ENCODE measurements around the gene LIMK1. TPM values are rescaled to one million over a fixed set of nuclear protein-coding genes. Genes with fewer than 3 reads are reported as not detected.
A peak's percentile ranks its signal among the peaks of the same experiment; 100 is the strongest.
"Not testable (repeated sequence)": the region's sequence is repeated elsewhere in the genome, so short reads cannot be mapped to it uniquely, and the experiment has no call there.

LIMK1 gene
- total RNA-seq, result 20.4 and 32.7 TPM in 2 replicates

DNA sequence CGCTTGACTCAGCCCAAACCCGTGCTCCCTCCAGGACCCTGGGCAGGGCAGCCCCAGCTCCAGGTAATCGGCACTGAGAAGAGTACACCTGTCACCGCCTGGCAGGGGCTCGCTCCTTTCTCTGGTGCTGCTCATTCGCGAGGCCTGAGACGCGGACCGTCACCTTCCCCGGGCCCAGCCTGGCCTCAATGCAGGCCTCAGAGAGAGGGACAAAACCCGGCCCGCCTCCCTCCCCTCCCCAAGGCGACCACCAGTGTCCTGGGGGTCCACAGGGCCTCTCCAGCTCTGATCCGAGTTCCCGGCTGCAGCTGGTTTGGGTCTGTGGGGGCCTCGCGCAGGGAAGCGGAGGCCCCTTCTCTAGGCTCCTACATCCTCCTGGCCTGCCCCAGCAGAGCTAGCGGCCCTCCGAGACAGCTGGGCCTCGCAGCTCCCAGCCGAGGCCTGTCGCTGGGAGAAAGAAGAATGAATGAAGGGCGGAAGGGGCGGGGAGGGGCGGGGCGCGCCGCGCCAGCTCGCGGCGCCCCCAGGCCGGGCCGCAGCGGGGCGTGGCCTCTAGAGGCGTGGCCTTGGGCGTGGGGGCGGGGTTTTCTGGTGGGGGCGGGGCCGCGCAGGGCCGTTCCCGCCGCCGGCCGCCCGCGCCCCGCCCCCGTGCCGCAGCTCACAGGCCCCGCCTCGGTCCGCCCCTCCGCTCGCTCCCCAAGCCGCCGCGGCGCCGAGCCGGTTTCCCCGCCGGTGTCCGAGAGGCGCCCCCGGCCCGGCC, at the start of gene LIMK1:
TSS of gene LIMK1 (plus strand) at position 688 of the 760 bp plus-strand sequence. CDS start 187 bp downstream, outside the sequence.
- DNase-seq, result peak; percentile 83

- no peak for DNase-seq
Measured at GRCh38 chr7:74037609-74038008, 46.0 kb upstream of the LIMK1 start.

- DNase-seq, result no peak
Measured at GRCh38 chr7:74038194-74038961, 45.2 kb upstream of the LIMK1 start.

DNA sequence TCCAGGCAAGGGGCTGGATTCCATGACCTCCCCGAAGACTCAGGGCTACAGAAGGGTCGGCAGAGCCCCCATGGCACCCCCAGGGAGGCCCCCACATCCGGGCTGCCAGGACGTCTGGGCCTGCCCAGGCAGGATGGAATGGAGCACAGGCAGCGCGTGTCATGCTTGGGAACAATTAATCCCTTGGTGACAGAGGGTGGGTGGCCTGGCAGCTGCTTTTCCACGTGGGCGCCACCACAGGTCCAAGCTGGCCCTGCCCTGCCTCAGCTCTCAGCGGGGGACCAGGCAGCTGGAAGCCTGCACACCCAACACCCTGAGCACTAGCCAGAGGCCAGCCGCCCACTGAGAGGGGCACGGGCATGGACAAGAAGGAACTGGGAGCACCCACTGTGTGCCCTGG, 44.3 kb upstream of the LIMK1 start:
- no peak for DNase-seq

DNA sequence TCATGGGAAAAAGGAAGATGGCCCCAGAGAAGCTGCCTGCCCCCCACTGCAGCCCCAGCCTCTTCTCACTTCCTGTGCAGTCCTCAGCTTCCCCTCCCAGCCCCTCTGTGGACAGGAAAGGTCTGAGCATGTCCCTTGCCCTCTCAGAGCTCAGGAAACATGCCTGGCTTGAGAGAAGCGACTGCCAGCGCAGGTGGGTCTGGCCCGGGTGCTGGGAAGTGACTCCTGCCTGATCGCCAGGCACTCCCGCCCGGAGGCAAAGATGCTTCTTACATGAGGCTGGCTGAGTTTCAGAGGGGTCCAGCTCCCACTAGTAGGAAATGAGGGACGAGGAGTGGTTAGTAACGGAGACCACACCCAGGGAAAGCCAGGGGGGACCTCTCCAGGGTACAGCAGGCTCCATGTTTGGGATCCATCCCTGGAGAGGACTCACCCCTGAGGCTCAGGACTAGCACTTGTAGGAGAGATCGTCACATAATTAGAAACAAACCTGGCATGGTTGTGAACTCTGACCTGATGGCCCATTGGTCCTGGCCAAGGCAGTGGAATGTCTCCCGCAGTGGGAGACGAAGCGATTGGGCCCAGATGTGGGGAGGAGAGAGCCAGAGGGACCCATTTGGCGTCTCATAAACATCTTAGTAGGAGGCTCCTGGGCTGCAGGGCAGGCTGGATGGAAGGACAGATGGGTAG, 43.4 kb upstream of the LIMK1 start:
- DNase-seq, result peak; percentile 22

DNA sequence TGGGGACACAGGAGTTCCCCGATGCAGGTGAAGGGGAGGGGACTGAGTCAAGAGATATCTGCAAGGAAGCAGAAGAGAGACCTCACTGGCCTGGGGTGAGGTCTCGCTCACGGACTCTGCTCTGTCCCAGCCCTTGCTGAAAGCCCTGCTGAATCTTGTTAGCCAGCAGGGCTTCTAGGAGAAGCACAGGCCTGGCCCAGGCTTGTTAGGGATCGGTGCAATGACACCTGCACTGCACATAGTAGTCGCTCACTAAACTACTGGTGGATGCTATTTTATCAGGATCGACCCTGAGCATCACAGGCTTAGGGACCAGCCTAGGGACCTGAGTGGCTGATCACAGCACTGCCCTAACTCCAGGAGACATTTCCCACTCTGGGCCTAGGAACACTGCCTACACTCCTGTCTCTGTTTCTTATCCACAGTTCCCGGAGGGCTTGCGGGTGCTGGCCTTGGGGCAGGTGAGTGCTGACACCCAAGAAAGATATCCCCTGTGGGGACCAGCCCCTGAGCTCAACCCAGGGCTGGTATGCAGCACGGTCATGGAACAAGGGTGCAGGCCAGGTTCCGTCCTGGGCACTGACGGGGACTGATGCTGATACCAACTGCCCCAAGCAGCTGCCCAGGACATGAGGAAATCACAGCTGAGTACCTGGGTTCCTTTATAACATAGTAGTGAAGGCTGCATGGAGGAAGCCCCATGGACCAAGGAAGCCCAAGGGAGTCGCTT, 42.6 kb upstream of the LIMK1 start:
- no peak for DNase-seq

DNA sequence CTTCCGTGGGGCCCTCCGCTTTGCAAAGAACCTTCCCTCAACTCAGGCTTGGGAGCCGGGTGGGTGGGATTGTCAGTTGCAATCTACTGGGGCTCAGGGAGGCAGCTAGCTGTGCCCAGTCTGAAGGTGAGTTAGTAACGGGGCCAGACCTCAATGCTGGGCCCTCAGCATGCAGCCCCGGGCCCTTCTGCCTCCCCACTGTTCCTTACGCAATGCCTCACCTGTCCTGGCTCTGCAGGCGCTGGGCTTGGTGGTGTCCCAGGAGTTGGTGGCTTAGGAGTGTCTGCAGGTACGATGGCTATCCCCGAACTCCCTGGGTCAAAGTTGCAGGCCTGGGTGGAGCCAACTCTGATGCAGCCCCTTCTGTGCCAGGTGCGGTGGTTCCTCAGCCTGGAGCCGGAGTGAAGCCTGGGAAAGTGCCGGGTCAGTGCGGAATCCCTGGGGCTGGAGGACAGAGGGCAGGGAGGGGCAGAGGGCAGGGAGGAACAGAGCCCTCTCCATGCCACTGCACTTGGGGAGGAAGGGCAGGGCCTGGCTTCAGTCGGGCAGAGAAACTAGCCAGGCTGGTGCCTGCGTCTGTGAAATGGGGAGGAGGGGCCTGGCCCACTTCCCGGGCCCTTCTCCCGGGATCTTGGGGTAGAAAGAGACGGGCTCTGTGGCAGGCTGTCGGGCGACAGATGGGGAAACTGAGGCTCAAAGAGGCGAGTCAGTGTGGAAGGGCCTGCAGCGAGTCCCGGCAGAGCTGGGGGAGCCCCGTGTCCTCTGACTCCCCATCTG, 40.7 kb upstream of the LIMK1 start:
- no peak for DNase-seq

- no peak for DNase-seq
Measured at GRCh38 chr7:74043523-74043951, 40.1 kb upstream of the LIMK1 start.

- DNase-seq, result no peak
Measured at GRCh38 chr7:74044366-74045350, 38.9 kb upstream of the LIMK1 start.

DNA sequence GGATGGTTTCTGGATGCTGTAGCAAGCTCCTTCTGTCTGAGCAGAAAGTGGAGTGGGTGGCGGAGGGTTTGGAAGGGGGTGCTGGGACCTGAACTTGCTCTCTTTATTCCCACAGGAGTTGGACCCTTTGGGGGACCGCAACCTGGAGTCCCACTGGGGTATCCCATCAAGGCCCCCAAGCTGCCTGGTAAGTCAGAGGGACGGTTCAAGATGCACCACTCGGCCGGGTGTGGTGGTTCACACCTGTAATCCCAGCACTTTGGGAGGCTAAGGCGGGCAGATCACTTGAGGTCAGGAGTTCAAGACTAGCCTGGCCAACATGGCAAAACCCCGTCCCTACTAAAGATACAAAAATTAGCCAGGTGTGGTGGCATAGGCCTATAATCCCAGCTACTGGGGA, 37.0 kb upstream of the LIMK1 start:
- not testable (repeated sequence) for DNase-seq

DNA sequence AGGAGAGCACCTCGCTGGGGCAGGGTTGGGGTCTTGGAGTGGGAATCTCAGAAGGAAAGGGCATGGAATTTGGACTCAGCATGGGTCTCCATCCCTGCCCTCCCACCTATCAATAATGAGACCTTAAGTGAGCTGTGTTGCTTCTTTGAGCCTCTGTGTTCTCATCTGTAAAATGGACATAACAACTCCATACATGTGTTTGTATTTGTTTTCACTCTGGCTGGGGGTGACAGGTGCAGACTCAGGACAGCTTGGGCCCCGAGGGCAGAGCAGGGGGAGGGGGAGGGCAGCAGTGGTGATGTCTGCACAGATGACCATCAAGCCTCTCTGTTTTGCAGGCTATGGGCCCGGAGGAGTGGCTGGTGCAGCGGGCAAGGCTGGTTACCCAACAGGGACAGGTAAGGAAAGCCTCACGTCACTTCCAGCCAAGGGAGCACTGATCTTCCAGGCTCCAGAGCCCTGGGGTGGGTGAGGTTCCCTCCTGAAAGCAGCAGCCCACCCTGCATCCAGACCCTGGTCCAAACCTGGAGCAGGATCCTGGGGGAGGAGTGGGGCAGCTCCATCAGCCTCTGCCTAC, 35.7 kb upstream of the LIMK1 start:
- DNase-seq, result no peak

- no peak for DNase-seq
Measured at GRCh38 chr7:74048999-74049599, 34.5 kb upstream of the LIMK1 start.

DNA sequence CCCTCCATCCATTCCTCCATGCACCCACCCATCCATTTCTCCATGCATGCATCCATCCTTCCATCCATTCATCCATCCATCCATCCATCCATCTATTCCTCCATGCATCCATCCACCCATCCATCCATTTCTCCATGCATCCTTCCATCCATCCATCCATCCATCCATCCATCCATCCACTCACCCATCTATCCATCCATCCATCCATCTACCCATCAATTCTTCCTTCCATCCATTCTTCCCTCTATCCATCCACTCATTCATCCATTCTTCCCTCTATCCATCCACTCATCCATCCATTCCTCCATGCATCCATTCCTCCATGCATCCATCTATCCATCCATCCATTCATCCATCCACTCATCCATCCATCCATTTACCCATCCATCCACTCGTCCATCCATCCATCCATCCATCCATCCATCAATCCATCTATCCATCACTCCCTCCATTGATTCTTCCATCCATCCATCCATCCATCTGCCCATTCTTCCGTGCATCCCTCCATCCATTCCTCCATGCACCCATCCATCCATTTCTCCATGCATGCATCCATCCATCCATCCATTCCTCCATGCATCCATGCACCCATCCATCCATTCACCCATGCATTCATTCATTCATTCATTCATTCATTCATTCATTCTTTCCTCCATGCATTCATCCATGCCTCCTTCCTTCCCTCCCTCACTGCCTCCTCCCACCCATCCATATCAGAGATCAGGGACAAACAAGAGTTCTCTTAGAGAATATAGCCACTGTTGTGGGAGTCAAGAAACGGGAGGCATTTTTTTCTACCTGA, 33.4 kb upstream of the LIMK1 start:
- DNase-seq, result no peak

- no peak for DNase-seq
Measured at GRCh38 chr7:74051193-74051592, 32.4 kb upstream of the LIMK1 start.

- peak; percentile 54 for DNase-seq
Measured at GRCh38 chr7:74051629-74052410, 31.8 kb upstream of the LIMK1 start.

DNA sequence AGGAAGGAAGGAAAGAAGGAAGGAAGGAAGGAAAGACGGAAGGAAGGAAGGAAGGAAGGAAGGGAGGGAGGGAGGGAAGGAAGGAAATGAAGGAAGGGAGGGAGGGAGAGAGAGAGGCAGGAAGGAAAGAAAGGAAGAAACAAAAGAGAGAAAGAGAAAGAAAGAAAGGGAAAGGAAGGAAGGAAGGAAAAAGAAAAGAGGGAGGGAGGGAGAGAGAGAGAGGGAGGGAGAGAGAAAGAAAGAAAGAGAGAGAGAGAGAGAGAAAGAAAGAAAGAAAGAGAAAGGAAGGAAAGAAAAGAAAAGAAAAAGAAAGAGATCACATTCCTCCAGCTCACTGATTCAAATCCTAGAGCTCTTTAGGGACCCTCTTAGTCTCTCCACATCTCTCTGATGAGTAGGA, 31.0 kb upstream of the LIMK1 start:
- DNase-seq, result no peak

GRCh38 chr7:74053589-74054186, 29.9 kb upstream of the LIMK1 start:
- DNase-seq, result no peak

All from dermis blood vessel endothelial cell (primary cell).